NOMO-1 treated with DMSO at 0.1 percent for 48 hours (cell line): ENCODE data around the gene AADACL3.

Source experiments
- DNase-seq: peaks from one replicate; lab custom pipeline; 2025; ENCODE audit not compliant: unreplicated experiment; lab: John Stamatoyannopoulos, UW

Gene AADACL3

GRCh38 chr1:12764016-12764415 is 48.1 kb downstream of the AADACL3 start:
- no peak for DNase-seq

- DNase-seq, result no peak
These were observed 53.1 kb downstream of the AADACL3 start for GRCh38 chr1:12769031-12769430.

- DNase-seq, result no peak
These were observed 54.1 kb downstream of the AADACL3 start for GRCh38 chr1:12769976-12770505.

GRCh38 chr1:12770620-12771019 is 54.7 kb downstream of the AADACL3 start:
- no peak for DNase-seq

GRCh38 chr1:12771186-12771585 is 55.3 kb downstream of the AADACL3 start:
- DNase-seq, result no peak

GRCh38 chr1:12772520-12772919 is 56.6 kb downstream of the AADACL3 start:
- no peak for DNase-seq

GRCh38 chr1:12773438-12773837 is 57.5 kb downstream of the AADACL3 start, which contains the start of gene PRAMEF12:
Gene PRAMEF12, plus strand, starts transcription at chr1:12773738. Its CDS starts 1,130 bp downstream, at chr1:12774868.
- no peak for DNase-seq

GRCh38 chr1:12774801-12775345 is 59.0 kb downstream of the AADACL3 start:
- no peak for DNase-seq

GRCh38 chr1:12775443-12775842 is 59.5 kb downstream of the AADACL3 start:
- DNase-seq, result no peak

- DNase-seq, result no peak
These were observed 61.1 kb downstream of the AADACL3 start for GRCh38 chr1:12776801-12777557.
